ENCODE measurements around the gene MPV17.
"Not testable (repeated sequence)": the region's sequence is repeated elsewhere in the genome, so short reads cannot be mapped to it uniquely, and the experiment has no call there.

The MPV17 gene

GRCh38 chr2:27322301-27322765, 564 bp downstream of the MPV17 start:
- DNase-seq = no peak

- DNase-seq = peak; percentile 97
Measured at GRCh38 chr2:27320958-27321543, 1.8 kb downstream of the MPV17 start.

DNA sequence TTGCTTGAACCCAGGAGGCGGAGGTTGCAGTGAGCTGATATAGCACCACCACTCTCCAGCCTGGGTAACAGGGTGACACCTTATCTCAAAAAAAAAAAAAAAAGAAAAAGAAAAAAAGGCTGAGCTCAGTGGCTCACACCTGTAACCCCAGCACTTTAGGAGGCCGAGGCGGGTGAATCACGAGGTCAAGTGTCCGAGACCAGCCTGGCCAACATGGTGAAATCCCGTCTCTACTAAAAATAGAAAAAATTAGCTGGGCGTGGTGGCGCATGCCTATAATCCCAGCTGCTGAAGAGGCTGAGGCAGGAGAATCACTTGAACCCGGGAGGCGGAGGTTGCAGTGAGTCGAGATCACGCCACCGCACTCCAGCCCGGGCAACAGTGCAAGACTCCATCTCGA, 3.1 kb downstream of the MPV17 start:
- not testable (repeated sequence) for DNase-seq

DNA sequence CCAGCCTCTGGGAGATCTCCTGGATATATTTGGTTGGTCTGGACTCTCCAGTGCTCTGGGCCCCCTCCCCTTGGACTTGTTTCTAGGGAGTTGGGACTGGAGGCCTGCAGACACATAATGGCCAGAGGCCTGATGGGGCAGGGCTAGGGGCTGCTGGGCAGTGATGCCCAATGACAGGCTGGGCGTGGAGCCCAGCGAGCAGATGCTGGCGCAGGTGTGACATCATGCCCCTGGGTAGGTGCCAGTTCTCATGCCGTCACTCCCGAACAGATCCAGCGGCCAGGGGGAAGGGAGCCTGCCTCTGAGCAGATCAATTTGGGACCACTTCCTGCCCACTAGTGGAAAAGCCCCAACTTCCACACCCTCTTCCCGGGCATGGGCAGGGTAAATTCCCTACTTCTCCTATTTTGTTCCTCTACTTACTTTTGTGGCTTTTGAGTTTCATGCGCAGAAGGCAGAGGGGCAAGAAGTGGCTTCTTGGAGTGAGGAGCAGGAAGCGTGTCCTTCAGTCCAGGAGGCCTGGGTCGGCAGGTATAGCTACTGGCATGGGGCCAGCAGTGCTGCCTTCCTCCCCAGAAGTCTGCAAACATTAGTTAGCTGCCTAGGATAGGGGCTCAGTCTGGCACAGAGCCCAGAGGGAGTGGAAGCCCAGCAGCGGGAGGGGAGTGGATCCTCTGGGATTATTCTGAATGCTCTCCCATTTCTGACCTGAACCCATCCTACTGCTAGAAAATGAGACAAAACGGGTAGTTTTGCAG, 6.1 kb downstream of the MPV17 start:
- DNase-seq = no peak

GRCh38 chr2:27315122-27315521, 7.8 kb downstream of the MPV17 start:
- DNase-seq = no peak

GRCh38 chr2:27314709-27315108, 8.2 kb downstream of the MPV17 start:
- no peak for DNase-seq

- DNase-seq = no peak
Measured at GRCh38 chr2:27313882-27314645, 8.8 kb downstream of the MPV17 start.

GRCh38 chr2:27312152-27312551, 10.7 kb downstream of the MPV17 start:
- DNase-seq = no peak

GRCh38 chr2:27309651-27310050, 13.2 kb downstream of the MPV17 start:
- DNase-seq = no peak

DNA sequence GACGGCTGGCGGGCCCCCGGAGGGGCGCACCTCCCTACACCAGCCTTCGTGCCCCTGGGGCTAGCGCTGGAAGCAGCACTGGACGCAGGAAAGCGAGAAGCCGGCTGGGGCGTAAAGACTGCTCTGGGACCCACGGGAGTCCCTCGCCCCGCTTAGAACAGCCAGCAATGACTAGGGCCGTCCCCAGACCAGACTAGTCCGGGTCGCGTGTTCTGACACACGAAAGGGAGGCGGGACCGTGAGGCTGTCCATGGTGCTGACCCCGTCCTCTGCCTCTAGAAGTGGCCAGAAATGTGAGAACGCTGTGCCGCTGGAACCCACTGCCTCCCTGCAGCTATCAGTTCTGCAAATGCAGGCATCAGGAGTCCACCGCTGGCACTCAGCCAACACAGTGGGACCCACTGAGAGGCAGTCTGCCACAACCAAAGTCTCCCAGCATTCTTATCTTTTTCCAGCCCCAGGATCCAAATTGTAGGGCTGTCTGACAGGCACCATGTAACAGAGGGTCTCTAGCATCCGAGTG, 14.5 kb downstream of the MPV17 start, which contains the start of gene UCN:
Gene UCN, minus strand, starts transcription at position 87 of the 523 bp plus-strand sequence. CDS start 550 bp downstream, outside the sequence.
- DNase-seq = peak; percentile 35

DNA sequence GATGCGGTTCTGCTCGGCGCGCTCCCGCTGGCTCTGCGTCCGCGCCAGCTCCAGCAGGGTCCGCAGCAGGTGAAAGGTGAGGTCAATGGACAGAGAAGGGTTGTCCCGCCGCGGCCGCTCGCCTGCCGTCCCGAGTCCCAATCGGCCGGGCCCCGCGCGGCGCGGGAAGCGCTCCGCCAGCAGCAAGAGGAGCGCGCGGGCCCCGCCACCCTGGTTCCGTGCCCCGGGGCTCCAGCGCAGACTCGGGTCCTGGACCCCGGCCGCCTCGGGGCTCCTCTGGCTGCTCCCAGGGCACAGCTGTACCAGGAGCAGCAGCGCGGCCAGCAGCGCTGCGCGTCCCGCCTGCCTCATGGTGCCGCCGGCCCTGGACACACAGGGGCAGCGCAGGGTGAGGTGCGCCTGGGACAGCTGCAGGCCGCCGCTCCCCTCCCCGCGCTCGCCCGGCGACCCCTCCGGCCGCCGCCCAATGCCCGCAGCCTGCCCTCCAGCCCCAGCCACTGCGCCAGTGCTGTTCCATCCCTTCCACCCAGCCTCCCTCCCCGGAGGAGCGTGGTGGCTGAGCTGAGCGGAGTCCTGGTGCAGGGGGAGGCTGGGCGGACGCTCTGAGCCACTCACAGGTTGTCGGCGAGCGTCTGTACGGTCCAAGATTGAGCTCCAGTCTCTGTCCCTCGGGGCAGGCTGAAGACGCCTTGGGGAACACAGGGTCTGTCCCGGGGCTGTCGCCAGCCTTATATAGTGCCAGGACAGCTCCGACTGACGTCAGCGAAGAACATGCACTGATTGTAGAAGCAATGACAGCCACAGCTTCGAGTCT, 15.1 kb downstream of the MPV17 start:
- no peak for DNase-seq

DNA sequence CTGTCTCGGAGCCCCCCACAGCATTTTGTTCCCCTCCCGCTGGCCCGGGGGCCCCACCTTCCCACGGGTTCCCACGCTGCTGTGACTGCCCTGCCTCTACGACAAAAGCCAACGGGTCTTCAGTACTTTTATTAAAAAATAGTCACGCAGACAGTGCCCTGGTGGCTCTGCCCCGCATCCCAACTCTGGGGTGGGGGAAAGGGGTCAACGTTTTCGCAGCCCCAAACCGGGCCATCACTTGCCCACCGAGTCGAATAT, 15.7 kb downstream of the MPV17 start:
- DNase-seq = no peak

- no peak for DNase-seq
Measured at GRCh38 chr2:27306573-27307286, 16.2 kb downstream of the MPV17 start.

GRCh38 chr2:27306136-27306535, 16.8 kb downstream of the MPV17 start:
- no peak for DNase-seq

DNA sequence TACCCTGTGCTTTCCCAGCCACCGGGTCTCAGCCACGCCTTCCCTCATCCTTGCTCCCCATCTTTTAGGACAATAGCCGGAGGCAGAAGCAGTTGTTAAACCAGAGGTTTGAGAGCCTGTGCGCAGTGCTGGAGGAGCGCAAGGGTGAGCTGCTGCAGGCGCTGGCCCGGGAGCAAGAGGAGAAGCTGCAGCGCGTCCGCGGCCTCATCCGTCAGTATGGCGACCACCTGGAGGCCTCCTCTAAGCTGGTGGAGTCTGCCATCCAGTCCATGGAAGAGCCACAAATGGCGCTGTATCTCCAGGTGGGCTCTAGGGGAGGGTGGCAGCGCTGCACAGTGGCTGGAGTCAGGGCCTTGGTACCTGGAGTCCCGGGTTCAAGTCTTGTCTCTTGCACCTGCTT, 17.4 kb downstream of the MPV17 start:
- DNase-seq = no peak

DNA sequence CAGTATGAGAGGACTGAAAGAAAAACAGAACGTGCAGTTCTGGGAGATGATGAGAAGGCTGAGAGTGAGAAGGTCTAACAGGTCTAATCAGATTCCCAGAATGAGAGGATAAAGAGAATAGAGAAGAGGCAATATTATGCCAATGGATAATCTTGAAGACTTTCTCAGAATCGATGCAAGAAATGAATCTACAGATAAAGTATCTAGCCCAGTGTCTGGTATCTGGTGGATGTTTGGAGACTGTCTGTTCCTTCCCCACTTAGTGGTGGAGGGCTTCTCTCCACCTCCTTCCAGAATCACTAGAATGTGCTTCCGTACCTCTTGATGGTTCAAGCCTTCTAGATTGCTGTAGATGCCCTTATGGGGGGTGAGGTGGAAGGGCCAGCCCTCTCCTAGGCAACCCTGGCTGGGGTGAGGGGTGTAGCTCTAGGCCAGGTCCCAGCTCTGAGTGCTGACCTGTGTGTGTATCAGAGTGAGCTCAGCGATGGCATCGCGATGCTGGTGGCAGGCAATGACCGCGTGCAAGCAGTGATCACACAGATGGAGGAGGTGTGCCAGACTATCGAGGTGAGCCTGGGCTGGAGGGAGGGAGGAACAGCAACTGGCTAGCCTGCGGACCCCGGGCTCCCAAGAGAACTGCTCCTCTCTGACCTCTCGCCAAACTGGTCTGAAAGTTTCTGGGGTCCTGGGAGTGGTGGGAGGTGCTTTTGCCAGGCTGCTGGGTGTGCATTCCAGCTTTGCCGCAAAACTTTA, 18.2 kb downstream of the MPV17 start:
- DNase-seq = no peak

- DNase-seq = peak; percentile 67
Measured at GRCh38 chr2:27303093-27304025, 19.5 kb downstream of the MPV17 start.

GRCh38 chr2:27300606-27301005, 22.3 kb downstream of the MPV17 start:
- not testable (repeated sequence) for DNase-seq

- DNase-seq = no peak
Measured at GRCh38 chr2:27298391-27299080, 24.4 kb downstream of the MPV17 start.

DNA sequence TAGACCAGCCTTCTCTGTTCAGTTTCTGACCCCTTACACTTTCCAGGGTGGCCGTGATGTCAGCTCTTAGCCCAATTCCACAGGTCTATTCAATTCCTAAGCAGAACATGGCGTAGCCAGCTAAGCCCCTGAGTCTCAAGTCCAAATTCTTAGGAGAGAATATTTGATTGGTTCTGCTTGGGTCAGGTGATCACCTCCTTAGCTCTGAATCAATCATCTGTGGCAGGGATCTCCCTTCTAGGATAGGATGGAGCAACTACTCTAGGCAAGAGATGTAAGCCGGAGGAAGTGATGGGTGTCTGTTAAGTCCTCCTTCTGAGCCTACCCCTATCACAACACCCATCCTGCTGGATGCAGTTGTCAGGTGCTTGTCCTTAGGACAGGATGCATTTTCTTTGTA, 25.7 kb downstream of the MPV17 start:
- no peak for DNase-seq

Data from fibroblast of skin of right biceps (primary cell).